HEK293 (cell line): Measurements from ENCODE around the gene OBSCN.

Source experiments
- ZNF121 ChIP-seq: fragments of 450-650 bp; formaldehyde crosslinking; IDR thresholded peaks from 2 replicates; pipeline ENCODE4 v1.5.1; 2016; ENCODE audit warnings: missing biosample characterization, missing genetic modification characterization
- ZNF416 ChIP-seq: fragments of 450-650 bp; formaldehyde crosslinking; IDR thresholded peaks from 2 replicates; pipeline ENCODE4 v1.5.1; 2016; ENCODE audit warnings: missing biosample characterization, missing genetic modification characterization
- TF ChIP-seq, protein P1 (sequence below): fragments of 450-650 bp; formaldehyde crosslinking; IDR thresholded peaks from 2 replicates; pipeline ENCODE4 v1.5.1; 2016; ENCODE audit warnings: missing biosample characterization, missing genetic modification characterization

DNA sequence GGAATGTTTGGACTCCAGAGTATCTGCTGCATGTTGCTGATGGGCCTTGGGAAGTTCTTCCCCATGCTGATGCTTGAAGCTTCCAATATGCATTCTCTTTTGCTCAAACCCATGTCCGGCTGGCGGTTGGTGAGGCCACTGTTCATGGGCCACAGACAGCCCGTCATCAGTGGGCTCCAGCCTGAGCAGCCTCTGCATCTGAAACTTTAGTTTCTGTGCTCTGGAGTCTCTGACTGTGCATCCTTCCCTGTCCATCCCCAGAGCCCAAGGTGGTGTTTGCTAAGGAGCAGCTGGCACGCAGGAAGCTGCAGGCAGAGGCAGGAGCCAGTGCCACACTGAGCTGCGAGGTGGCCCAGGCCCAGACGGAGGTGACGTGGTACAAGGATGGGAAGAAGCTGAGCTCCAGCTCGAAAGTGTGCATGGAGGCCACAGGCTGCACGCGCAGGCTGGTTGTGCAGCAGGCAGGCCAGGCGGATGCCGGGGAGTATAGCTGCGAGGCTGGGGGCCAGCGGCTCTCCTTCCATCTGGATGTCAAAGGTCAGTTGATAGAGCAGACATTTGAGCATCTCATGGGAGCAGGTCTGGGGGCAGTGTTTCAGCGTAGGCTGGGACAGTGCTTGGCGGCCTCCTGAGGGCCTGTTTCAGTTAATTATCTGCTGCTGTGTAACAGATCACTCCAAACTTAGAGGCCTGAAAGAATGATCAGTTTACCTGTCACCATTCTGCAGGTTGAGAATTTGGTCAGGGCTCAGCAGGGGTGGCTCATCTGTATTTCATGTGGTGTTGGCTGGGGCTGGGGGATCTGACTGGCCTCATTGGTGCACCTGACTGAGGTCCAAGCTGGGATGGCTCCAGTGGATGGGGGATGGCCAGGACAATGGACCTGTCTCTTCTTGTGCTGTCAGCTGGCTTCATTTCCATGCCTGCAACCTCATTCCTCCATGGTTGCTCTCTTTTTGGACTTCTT lies 16.6 kb downstream of the OBSCN start:
- TF ChIP-seq, protein P1, sequence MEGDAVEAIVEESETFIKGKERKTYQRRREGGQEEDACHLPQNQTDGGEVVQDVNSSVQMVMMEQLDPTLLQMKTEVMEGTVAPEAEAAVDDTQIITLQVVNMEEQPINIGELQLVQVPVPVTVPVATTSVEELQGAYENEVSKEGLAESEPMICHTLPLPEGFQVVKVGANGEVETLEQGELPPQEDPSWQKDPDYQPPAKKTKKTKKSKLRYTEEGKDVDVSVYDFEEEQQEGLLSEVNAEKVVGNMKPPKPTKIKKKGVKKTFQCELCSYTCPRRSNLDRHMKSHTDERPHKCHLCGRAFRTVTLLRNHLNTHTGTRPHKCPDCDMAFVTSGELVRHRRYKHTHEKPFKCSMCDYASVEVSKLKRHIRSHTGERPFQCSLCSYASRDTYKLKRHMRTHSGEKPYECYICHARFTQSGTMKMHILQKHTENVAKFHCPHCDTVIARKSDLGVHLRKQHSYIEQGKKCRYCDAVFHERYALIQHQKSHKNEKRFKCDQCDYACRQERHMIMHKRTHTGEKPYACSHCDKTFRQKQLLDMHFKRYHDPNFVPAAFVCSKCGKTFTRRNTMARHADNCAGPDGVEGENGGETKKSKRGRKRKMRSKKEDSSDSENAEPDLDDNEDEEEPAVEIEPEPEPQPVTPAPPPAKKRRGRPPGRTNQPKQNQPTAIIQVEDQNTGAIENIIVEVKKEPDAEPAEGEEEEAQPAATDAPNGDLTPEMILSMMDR (tag by site-specific recombination), result no peak
- no peak for TF ChIP-seq ZNF121
- no peak for TF ChIP-seq ZNF416 (tag by site-specific recombination)
